Caco-2 (cell line): ENCODE data around the gene SAG. TPM values are rescaled to one million over a fixed set of nuclear protein-coding genes. Genes with fewer than 3 reads are reported as not detected.

ENCODE experiments used
- BruUV-seq: library from RNA; stranded (reverse); fragments of 400-500 nt; replicated peaks from 2 replicates; lab custom pipeline; 2021; lab: Mats Ljungman, UMichigan
- CTCF ChIA-PET: fragments of 300-600 bp; sonication (Branson Sonifier 250); formaldehyde crosslinking; loops from one replicate; lab custom pipeline; 2022; ENCODE audit warnings: antibody characterized with exemption; lab: Charles Lee
- POLR2A ChIA-PET: fragments of 300-600 bp; sonication (Branson Sonifier 250); formaldehyde crosslinking; loops from one replicate; lab custom pipeline; 2022; ENCODE audit warnings: antibody characterized with exemption; lab: Charles Lee
- DNase-seq, 2 experiments: peaks; one replicate each; pipeline versions ENCODE4 v3.0.0 to v3.0.0-alpha.2; 2020 to 2022
- H3K27me3 ChIP-seq: replicated peaks from 2 replicates; pipeline ENCODE4 v1.6.0; 2011; ENCODE audit warnings: low read length; ENCODE audit not compliant: control insufficient read depth, insufficient read depth
- H3K36me3 ChIP-seq: 2 replicates; pipeline ENCODE4 v1.5.1; 2011; ENCODE audit warnings: low read length; ENCODE audit not compliant: control insufficient read depth, insufficient read depth
- H3K4me1 ChIP-seq: fragments of 250-450 bp; sonication (Bioruptor Pico); 2 replicates; pipeline ENCODE4 v1.5.1; 2020; ENCODE audit warnings: mild to moderate bottlenecking
- H3K4me3 ChIP-seq: 2 replicates; pipeline ENCODE4 v1.5.1; 2011; ENCODE audit warnings: low read depth, mild to moderate bottlenecking, control low read depth, low read length
- H3K9me3 ChIP-seq: fragments of 250-450 bp; sonication (Bioruptor Pico); 2 replicates; pipeline ENCODE4 v1.5.1; 2020; ENCODE audit warnings: mild to moderate bottlenecking, moderate library complexity
- H3K27ac Mint-ChIP-seq: one replicate; pipeline ENCODE4 v1.8.0; 2022; ENCODE audit warnings: mixed read lengths; ENCODE audit not compliant: unreplicated experiment
- H3K27me3 Mint-ChIP-seq: one replicate; pipeline ENCODE4 v1.8.0; 2022; ENCODE audit warnings: mixed read lengths; ENCODE audit not compliant: insufficient read depth, unreplicated experiment
- H3K36me3 Mint-ChIP-seq: one replicate; pipeline ENCODE4 v1.8.0; 2022; ENCODE audit warnings: mild to moderate bottlenecking, mixed read lengths; ENCODE audit not compliant: insufficient read depth, unreplicated experiment
- H3K4me1 Mint-ChIP-seq: one replicate; pipeline ENCODE4 v1.8.0; 2022; ENCODE audit warnings: low read depth, mixed read lengths; ENCODE audit not compliant: unreplicated experiment
- H3K4me3 Mint-ChIP-seq: one replicate; pipeline ENCODE4 v1.8.0; 2022; ENCODE audit warnings: mild to moderate bottlenecking, moderate library complexity, mixed read lengths; ENCODE audit not compliant: unreplicated experiment
- H3K9me3 Mint-ChIP-seq: one replicate; pipeline ENCODE4 v1.8.0; 2022; ENCODE audit warnings: mixed read lengths; ENCODE audit not compliant: unreplicated experiment
- CTCF ChIP-seq, 2 experiments: fragments of 200-600 bp in 1 of 2; IDR thresholded peaks; 1 replicate in 1 of 2; 2 replicates in 1 of 2; pipeline versions ENCODE4 v1.5.1 to v1.8.0; 2011 to 2022; ENCODE audit warnings: antibody characterized with exemption in 1 of 2, control low read depth in 1 of 2, inconsistent platforms in 1 of 2, low read depth in 1 of 2, low read length in 1 of 2, mild to moderate bottlenecking in 1 of 2, moderate library complexity in 1 of 2; ENCODE audit not compliant: insufficient read depth in 1 of 2, severe bottlenecking in 1 of 2, unreplicated experiment in 1 of 2
- intact Hi-C: fragments of 100-400 bp; cut with micrococcal nuclease; formaldehyde crosslinking; loops from one replicate; pipeline ENCODE4 v1.10.0; 2022; ENCODE audit not compliant: unreplicated experiment
- total RNA-seq: library from RNA; stranded (reverse); gene quantifications from 2 replicates; pipeline ENCODE4 v1.2.3, GENCODE V29; 2022

Gene SAG
- total RNA-seq, 1 experiment from 2014 or later = not detected

DNA sequence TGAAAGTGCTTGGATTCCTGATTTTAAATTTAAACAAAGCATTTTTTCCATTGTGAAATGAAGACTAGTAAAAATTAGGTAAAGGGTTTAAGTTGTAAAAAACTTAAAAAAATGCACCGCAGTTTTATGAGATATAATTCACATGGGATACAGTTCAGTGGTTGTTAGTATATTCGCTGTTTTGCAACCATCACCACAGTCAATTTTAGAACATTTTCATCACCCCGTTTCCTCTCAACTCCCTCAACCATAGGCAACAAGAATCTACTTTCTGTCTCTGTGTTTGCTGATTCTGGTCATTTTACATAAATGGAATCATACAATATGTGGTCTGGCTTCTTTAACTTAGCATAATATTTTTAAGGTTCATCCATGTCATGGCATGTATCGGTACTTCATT lies 50.7 kb downstream of the SAG start:
- ChIA-PET POLR2A (no interaction called here), CTCF (no interaction called here)
- H3K27me3 Mint-ChIP-seq = no peaks in the 10 kb centered on the region
- intact Hi-C loops = loop anchor here (10.0 kb wide), 1 partner anchor 86 kb away; no protein-coding TSS in a partner anchor
- no peaks in the 10 kb centered on the region for H3K27me3 ChIP-seq
- peaks cover 61% of the 10 kb centered on the region for H3K4me1 ChIP-seq
- no peak for TF ChIP-seq CTCF (IDR thresholded peaks at IDR 0.05; ENCODE audit: insufficient read depth in 1 of 2, low read depth in 1 of 2, low read length in 1 of 2, severe bottlenecking in 1 of 2, unreplicated experiment in 1 of 2)
- H3K9me3 ChIP-seq = no peaks in the 10 kb centered on the region
- no peak for DNase-seq
- peak overlapping the region; percentile 3 for H3K27ac Mint-ChIP-seq
- peak overlapping the region; percentile 71 for H3K4me3 Mint-ChIP-seq
- peaks cover 74% of the 10 kb centered on the region for H3K36me3 Mint-ChIP-seq
- peaks cover 36% of the 10 kb centered on the region for H3K4me1 Mint-ChIP-seq
- no peaks in the 10 kb centered on the region for H3K9me3 Mint-ChIP-seq
- BruUV-seq = no TSS peak
- H3K4me3 ChIP-seq = no peak overlapping the region
- no peaks in the 10 kb centered on the region for H3K36me3 ChIP-seq

DNA sequence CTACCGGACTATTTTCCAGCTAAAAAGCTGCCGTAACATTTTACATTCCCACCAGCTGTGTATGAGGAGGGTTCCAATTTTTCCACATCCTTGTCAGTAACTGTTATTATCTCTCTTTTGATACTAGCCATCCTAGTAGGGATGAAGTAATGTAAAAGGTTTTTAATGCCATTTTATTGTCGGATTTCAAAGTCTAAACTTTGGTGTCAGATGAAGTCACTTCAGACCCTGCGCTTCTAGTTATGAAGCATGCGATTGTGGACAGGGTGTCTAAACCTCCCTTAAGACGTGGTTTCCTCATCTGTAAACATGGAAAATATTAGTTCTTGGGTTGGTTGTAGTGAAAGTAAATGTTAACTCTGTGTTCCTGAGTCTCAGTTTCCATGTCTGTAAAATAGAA lies 51.3 kb downstream of the SAG start:
- ChIA-PET POLR2A (no interaction called here), CTCF (no interaction called here)
- Histone ChIP-seq H3K36me3 (no peaks in the 10 kb centered on the region), H3K4me1 (peaks cover 59% of the 10 kb centered on the region), H3K27me3 (no peaks in the 10 kb centered on the region), H3K4me3 (no peak overlapping the region), H3K9me3 (no peaks in the 10 kb centered on the region)
- peak overlapping the region; percentile 71 for H3K4me3 Mint-ChIP-seq
- peaks cover 41% of the 10 kb centered on the region for H3K4me1 Mint-ChIP-seq
- intact Hi-C loops = loop anchor here (10.0 kb wide), 1 partner anchor 86 kb away; no protein-coding TSS in a partner anchor
- BruUV-seq = no TSS peak
- DNase-seq = no peak
- no peaks in the 10 kb centered on the region for H3K9me3 Mint-ChIP-seq
- H3K27ac Mint-ChIP-seq = no peak overlapping the region
- no peak for TF ChIP-seq CTCF (IDR thresholded peaks at IDR 0.05; ENCODE audit: insufficient read depth in 1 of 2, low read depth in 1 of 2, low read length in 1 of 2, severe bottlenecking in 1 of 2, unreplicated experiment in 1 of 2)
- no peaks in the 10 kb centered on the region for H3K27me3 Mint-ChIP-seq
- H3K36me3 Mint-ChIP-seq = peaks cover 79% of the 10 kb centered on the region

DNA sequence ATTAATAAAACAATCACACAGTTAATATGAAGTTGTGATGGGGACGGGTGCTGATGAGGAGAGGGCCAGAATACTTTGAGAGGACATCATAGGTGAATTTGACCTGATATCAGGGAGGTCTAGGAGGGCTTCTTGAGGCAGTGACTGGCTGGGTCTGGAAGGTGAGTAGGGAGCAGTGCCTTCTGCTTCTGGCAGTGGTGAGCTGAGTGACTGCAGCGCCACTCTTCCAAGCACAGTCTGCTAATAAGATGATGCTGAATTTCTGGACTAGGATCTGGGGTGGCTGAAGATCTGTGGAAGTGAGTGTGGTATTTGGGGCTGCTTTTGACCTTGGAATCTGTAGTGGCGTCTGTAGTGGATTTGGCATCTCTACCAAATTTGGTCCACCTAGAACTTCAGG lies 52.2 kb downstream of the SAG start:
- intact Hi-C loops = loop anchor here (10.0 kb wide), 1 partner anchor 85 kb away; no protein-coding TSS in a partner anchor

More for the DNA sequence above, 52.2 kb downstream of the SAG start:
- no peaks in the 10 kb centered on the region for H3K9me3 ChIP-seq
- no peaks in the 10 kb centered on the region for H3K36me3 ChIP-seq
- no peak for DNase-seq
- no peaks in the 10 kb centered on the region for H3K27me3 ChIP-seq
- H3K4me1 ChIP-seq = peaks cover 59% of the 10 kb centered on the region
- H3K4me3 ChIP-seq = no peak overlapping the region
- TF ChIP-seq CTCF (IDR thresholded peaks at IDR 0.05; ENCODE audit: insufficient read depth in 1 of 2, low read depth in 1 of 2, low read length in 1 of 2, severe bottlenecking in 1 of 2, unreplicated experiment in 1 of 2) = no peak
- H3K9me3 Mint-ChIP-seq = no peaks in the 10 kb centered on the region
- peak overlapping the region; percentile 71 for H3K4me3 Mint-ChIP-seq
- peak overlapping the region; percentile 83 for H3K27ac Mint-ChIP-seq
- POLR2A ChIA-PET = no interaction called here
- peaks cover 87% of the 10 kb centered on the region for H3K36me3 Mint-ChIP-seq
- no TSS peak for BruUV-seq
- H3K27me3 Mint-ChIP-seq = no peaks in the 10 kb centered on the region
- peaks cover 50% of the 10 kb centered on the region for H3K4me1 Mint-ChIP-seq
- CTCF ChIA-PET = no interaction called here
